ENCODE measurements around the gene VAV3. TPM values are rescaled to one million over a fixed set of nuclear protein-coding genes. Genes with fewer than 3 reads are reported as not detected.

VAV3 gene
- total RNA-seq, 2 experiments from 2014 or later = 5.5 to 5.6 TPM

DNA sequence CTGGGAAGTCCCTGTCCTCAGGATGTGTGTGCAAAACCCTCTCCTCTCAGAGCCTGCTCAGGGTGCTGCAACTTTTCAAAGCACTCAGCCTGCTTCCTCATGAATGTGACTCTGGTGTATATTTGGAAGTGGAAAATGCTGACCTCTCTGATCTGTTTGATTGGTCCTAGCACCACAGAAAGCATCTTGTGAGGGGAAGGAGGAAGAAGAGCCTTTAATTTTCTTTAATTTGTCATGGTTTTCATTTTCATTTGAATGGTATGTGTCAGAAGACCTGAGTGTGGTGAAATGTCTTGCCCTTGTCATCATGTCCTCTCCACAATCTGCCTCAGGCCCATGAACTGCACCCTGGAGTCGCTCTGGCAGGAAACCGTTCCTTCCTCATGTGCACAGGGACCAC, 440.7 kb downstream of the VAV3 start:
- H3K4me3 Mint-ChIP-seq = no peak overlapping the region
- Histone ChIP-seq H3K4me3 (ENCODE audit: low read length) (no peak overlapping the region), H3K27me3 (ENCODE audit: control insufficient read depth in 1 of 2, insufficient read depth in 2 of 2, low read length in 2 of 2) (no peaks in the 10 kb centered on the region), H3K27ac (ENCODE audit: low read depth in 1 of 2, low read length in 2 of 2) (no peak overlapping the region), H3K36me3 (ENCODE audit: insufficient read depth, low read length) (no peaks in the 10 kb centered on the region), H3K9me3 (ENCODE audit: control insufficient read depth in 1 of 2, insufficient read depth in 1 of 2, low read length in 2 of 2) (no peaks in the 10 kb centered on the region), H3K4me1 (ENCODE audit: insufficient read depth, low read length) (no peaks in the 10 kb centered on the region)
- no peaks in the 10 kb centered on the region for H3K36me3 Mint-ChIP-seq (ENCODE audit: low read depth)
- ChIA-PET POLR2A (no interaction called here), CTCF (no interaction called here)
- ATAC-seq (ENCODE audit: poor library complexity) = no peak
- TF ChIP-seq, protein P1, sequence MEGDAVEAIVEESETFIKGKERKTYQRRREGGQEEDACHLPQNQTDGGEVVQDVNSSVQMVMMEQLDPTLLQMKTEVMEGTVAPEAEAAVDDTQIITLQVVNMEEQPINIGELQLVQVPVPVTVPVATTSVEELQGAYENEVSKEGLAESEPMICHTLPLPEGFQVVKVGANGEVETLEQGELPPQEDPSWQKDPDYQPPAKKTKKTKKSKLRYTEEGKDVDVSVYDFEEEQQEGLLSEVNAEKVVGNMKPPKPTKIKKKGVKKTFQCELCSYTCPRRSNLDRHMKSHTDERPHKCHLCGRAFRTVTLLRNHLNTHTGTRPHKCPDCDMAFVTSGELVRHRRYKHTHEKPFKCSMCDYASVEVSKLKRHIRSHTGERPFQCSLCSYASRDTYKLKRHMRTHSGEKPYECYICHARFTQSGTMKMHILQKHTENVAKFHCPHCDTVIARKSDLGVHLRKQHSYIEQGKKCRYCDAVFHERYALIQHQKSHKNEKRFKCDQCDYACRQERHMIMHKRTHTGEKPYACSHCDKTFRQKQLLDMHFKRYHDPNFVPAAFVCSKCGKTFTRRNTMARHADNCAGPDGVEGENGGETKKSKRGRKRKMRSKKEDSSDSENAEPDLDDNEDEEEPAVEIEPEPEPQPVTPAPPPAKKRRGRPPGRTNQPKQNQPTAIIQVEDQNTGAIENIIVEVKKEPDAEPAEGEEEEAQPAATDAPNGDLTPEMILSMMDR (IDR thresholded peaks at IDR 0.05) = no peak
- H3K9me3 Mint-ChIP-seq = no peaks in the 10 kb centered on the region
- peaks cover 6% of the 10 kb centered on the region for H3K27me3 Mint-ChIP-seq
- H3K4me1 Mint-ChIP-seq (ENCODE audit: low read depth) = no peaks in the 10 kb centered on the region
- H3K27ac Mint-ChIP-seq = no peak overlapping the region
- intact Hi-C loops (cut with DNase I, micrococcal nuclease) = no loop called here
- DNase-seq = no peak

GRCh38 chr1:107523736-107524135, 441.2 kb downstream of the VAV3 start:
- Mint-ChIP-seq H3K4me1 (ENCODE audit: low read depth) (no peaks in the 10 kb centered on the region), H3K4me3 (no peak overlapping the region), H3K9me3 (no peaks in the 10 kb centered on the region), H3K27ac (no peak overlapping the region), H3K36me3 (ENCODE audit: low read depth) (no peaks in the 10 kb centered on the region), H3K27me3 (peaks cover 5% of the 10 kb centered on the region)
- Histone ChIP-seq H3K36me3 (ENCODE audit: insufficient read depth, low read length) (no peaks in the 10 kb centered on the region), H3K4me3 (ENCODE audit: low read length) (no peak overlapping the region), H3K9me3 (ENCODE audit: control insufficient read depth in 1 of 2, insufficient read depth in 1 of 2, low read length in 2 of 2) (no peaks in the 10 kb centered on the region), H3K4me1 (ENCODE audit: insufficient read depth, low read length) (no peaks in the 10 kb centered on the region), H3K27ac (ENCODE audit: low read depth in 1 of 2, low read length in 2 of 2) (no peak overlapping the region), H3K27me3 (ENCODE audit: control insufficient read depth in 1 of 2, insufficient read depth in 2 of 2, low read length in 2 of 2) (no peaks in the 10 kb centered on the region)
- ATAC-seq (ENCODE audit: poor library complexity) (no peak), DNase-seq (no peak)
- CTCF ChIA-PET = no interaction called here
- POLR2A ChIA-PET = no interaction called here
- intact Hi-C loops (cut with DNase I, micrococcal nuclease) = no loop called here
- TF ChIP-seq, protein P1 (IDR thresholded peaks at IDR 0.05) = no peak

GRCh38 chr1:107523061-107523460, 441.9 kb downstream of the VAV3 start:
- POLR2A ChIA-PET = no interaction called here
- H3K36me3 ChIP-seq (ENCODE audit: insufficient read depth, low read length) = no peaks in the 10 kb centered on the region
- Mint-ChIP-seq H3K36me3 (ENCODE audit: low read depth) (no peaks in the 10 kb centered on the region), H3K27ac (no peak overlapping the region), H3K9me3 (no peaks in the 10 kb centered on the region), H3K4me1 (ENCODE audit: low read depth) (no peaks in the 10 kb centered on the region), H3K4me3 (no peak overlapping the region), H3K27me3 (peaks cover 3% of the 10 kb centered on the region)
- ATAC-seq (ENCODE audit: poor library complexity) (no peak), DNase-seq (no peak)
- H3K4me1 ChIP-seq (ENCODE audit: insufficient read depth, low read length) = no peaks in the 10 kb centered on the region
- CTCF ChIA-PET = no interaction called here
- H3K9me3 ChIP-seq (ENCODE audit: control insufficient read depth in 1 of 2, insufficient read depth in 1 of 2, low read length in 2 of 2) = no peaks in the 10 kb centered on the region
- H3K27ac ChIP-seq (ENCODE audit: low read depth in 1 of 2, low read length in 2 of 2) = no peak overlapping the region
- intact Hi-C loops (cut with DNase I, micrococcal nuclease) = no loop called here
- no peak overlapping the region for H3K4me3 ChIP-seq (ENCODE audit: low read length)
- TF ChIP-seq, protein P1 (IDR thresholded peaks at IDR 0.05) = no peak
- H3K27me3 ChIP-seq (ENCODE audit: control insufficient read depth in 1 of 2, insufficient read depth in 2 of 2, low read length in 2 of 2) = no peaks in the 10 kb centered on the region

Small RNA genes lying within 50 kb of the gene (microRNA-seq; reads per million reads assigned to microRNA genes)
- gene MIR7852 (ENCODE audit: borderline microRNAs expressed, borderline replicate concordance) = not detected

Other genes starting within 250 kb of the VAV3 start
- 1 to 10 TPM; 4.9 to 5.5 TPM for gene SLC25A24, start 235.2 kb upstream of the VAV3 start, total RNA-seq

Data from CD4-positive, alpha-beta T cell (primary cell).